ENCODE measurements around the gene HPS4.

Gene HPS4

DNA sequence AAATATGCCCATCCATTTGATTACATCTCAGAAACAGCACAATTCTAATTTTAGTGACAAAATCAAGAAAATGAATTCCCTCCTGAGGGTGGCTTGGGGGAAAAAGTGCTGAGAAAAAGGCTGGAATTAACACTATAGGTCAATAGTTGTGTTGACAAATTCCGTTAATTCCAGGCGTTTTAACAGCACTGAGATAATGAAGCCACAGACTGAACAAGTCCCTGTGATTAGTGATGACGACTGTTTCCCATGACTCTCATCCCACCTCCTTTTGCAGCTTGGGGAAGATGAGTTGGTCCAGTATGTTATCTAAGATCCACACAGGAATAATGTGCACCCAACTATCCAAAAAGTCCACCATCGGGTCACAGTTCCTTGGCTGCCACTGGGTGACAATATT lies 12.9 kb upstream of the HPS4 start:
- H3K4me1 ChIP-seq (ENCODE audit: insufficient read depth, low read length), result no peaks in the 10 kb centered on the region
- WGBS, result 96% methylated on average over 4 of the region's 4 CpGs
- H3K27me3 ChIP-seq (ENCODE audit: insufficient read depth, low read length), result no peaks in the 10 kb centered on the region
- H3K4me3 ChIP-seq (ENCODE audit: low read length), result no peak overlapping the region
- H3K27ac ChIP-seq (ENCODE audit: low read depth, low read length), result no peak overlapping the region
- no peak overlapping the region for H3K9ac ChIP-seq (ENCODE audit: low read depth, low read length)
- peaks cover 92% of the 10 kb centered on the region for H3K36me3 ChIP-seq (ENCODE audit: insufficient read depth, low read length)
- H3K9me3 ChIP-seq (ENCODE audit: insufficient read depth, low read depth, low read length), result no peaks in the 10 kb centered on the region

DNA sequence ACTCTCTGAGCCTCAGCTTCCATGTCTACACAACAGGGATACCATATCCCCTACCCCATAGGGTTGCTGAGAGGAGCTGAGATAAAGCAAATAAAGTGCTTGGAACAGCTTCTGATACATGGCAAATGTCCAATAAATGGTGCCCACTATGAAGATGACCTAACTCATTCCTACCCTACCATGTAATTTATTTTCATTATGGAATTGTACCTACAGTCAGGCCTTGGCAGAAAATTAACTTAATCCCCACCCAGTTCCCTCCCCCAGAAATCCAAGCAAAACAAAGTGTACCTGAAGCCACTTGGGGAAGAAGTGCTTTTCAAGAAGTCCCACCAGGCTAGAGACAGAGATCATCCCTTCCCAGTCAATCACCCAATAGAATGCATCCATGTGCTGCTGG lies 10.9 kb upstream of the HPS4 start:
- H3K36me3 ChIP-seq (ENCODE audit: insufficient read depth, low read length), result peaks cover 93% of the 10 kb centered on the region
- H3K9me3 ChIP-seq (ENCODE audit: insufficient read depth, low read depth, low read length), result no peaks in the 10 kb centered on the region
- no peaks in the 10 kb centered on the region for H3K27me3 ChIP-seq (ENCODE audit: insufficient read depth, low read length)
- no peak overlapping the region for H3K27ac ChIP-seq (ENCODE audit: low read depth, low read length)
- no peak overlapping the region for H3K9ac ChIP-seq (ENCODE audit: low read depth, low read length)
- H3K4me1 ChIP-seq (ENCODE audit: insufficient read depth, low read length), result no peaks in the 10 kb centered on the region
- no peak overlapping the region for H3K4me3 ChIP-seq (ENCODE audit: low read length)

DNA sequence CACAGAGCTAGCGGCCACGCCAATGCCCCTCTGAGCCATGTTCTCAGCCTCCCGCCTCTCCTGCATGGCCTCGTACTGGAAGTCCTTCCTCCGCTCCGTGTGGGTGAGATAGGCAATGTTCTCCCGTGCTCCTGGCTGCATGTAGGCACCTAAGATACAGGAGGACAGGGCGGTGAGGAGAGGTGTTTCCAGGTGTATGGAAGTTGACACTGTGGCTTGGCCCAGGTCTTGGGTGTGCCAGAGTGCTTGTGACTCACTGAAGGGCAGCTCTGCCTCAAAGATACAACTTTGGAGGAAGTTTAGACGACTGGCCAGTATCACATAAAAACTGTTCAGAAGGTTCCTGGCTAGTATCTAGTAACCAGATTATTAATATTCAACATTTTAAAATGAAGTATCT lies 8.6 kb upstream of the HPS4 start:
- Histone ChIP-seq H3K27me3 (ENCODE audit: insufficient read depth, low read length) (no peaks in the 10 kb centered on the region), H3K36me3 (ENCODE audit: insufficient read depth, low read length) (peaks cover 98% of the 10 kb centered on the region), H3K27ac (ENCODE audit: low read depth, low read length) (no peak overlapping the region)

DNA sequence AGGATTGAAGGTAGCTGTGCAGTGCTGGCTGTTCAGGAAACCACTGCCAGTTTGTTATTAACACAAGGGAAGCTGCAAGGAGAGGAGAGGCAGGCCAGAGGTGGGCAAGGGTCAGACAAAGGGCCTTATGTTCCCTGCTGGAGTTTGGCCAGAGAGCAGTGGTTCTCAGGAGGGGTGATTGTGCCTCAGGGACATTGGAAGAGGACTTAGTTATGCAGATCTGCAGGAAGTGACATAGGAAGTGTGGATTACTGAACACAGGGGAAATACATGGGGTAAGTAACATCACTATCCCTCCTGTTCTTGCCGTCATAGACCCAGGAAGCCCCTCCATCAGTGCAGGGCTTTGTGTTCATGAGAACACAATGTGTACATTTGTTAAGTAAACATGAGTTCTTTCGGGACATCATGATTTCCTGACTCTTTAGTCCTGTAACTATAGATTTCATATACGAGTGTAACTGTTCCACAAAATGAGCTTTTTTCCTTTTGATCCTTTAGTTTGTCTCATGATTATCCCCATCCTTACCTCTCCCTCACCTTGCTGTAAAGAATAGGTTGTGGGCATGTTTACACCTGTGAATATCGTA lies 6.0 kb upstream of the HPS4 start:
- Histone ChIP-seq H3K27ac (ENCODE audit: low read depth, low read length) (no peak overlapping the region), H3K4me3 (ENCODE audit: low read length) (no peak overlapping the region), H3K9ac (ENCODE audit: low read depth, low read length) (no peak overlapping the region), H3K9me3 (ENCODE audit: insufficient read depth, low read depth, low read length) (no peaks in the 10 kb centered on the region), H3K27me3 (ENCODE audit: insufficient read depth, low read length) (no peaks in the 10 kb centered on the region), H3K36me3 (ENCODE audit: insufficient read depth, low read length) (peaks cover 81% of the 10 kb centered on the region), H3K4me1 (ENCODE audit: insufficient read depth, low read length) (peaks cover 2% of the 10 kb centered on the region; the same call in 1 of the 2 replicates)
- WGBS, result 98% methylated on average over 4 of the region's 4 CpGs

More for the DNA sequence above, 8.6 kb upstream of the HPS4 start:
- H3K4me3 ChIP-seq (ENCODE audit: low read length), result no peak overlapping the region
- no peaks in the 10 kb centered on the region for H3K4me1 ChIP-seq (ENCODE audit: insufficient read depth, low read length)
- no peak overlapping the region for H3K9ac ChIP-seq (ENCODE audit: low read depth, low read length)
- WGBS, result 94% methylated on average over 9 of the region's 9 CpGs
- no peaks in the 10 kb centered on the region for H3K9me3 ChIP-seq (ENCODE audit: insufficient read depth, low read depth, low read length)

DNA sequence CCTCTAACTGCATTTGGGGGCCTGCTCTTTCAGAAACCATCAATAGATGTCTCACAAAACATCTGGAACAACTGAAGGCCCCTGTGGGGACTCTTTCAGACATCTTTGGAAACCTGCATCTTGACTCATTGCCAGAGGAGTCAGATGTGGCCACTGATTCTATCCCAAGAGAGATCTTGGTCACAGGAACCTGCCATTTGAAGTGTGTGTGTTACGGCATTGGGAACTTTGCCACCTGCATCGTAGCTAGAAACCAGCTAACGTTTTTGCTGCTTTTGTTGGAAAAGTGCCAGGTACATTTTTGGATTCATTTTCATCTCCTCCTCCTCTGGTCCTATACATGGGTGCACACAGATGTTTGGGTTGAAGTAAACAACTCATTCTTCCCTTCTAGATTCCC lies 4.4 kb upstream of the HPS4 start:
- Histone ChIP-seq H3K36me3 (ENCODE audit: insufficient read depth, low read length) (peaks cover 66% of the 10 kb centered on the region), H3K9ac (ENCODE audit: low read depth, low read length) (no peak overlapping the region), H3K4me3 (ENCODE audit: low read length) (no peak overlapping the region), H3K27ac (ENCODE audit: low read depth, low read length) (no peak overlapping the region), H3K9me3 (ENCODE audit: insufficient read depth, low read depth, low read length) (no peaks in the 10 kb centered on the region), H3K27me3 (ENCODE audit: insufficient read depth, low read length) (no peaks in the 10 kb centered on the region), H3K4me1 (ENCODE audit: insufficient read depth, low read length) (peaks cover 4% of the 10 kb centered on the region; the same call in 1 of the 2 replicates)
- 90% methylated on average over 3 of the region's 3 CpGs for WGBS

DNA sequence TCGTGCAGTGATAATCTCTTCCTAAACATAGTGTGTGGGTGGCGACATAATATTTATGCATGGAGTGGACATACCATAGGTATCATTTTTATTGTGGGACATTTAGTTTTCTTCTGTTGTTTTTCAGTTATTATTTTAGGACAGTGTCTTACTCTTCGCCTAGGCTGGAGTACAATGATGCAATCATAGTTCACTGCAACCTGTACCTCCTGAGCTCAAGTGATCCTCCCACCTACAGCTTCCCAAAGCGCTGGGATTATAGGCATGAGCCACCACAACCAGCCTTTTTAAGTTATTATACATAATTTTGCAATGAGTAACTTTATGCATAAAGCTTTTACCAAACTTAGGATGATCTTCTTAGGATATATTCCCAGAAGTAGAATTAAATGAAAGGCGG lies 2.8 kb upstream of the HPS4 start:
- peaks cover 18% of the 10 kb centered on the region for H3K4me1 ChIP-seq (ENCODE audit: insufficient read depth, low read length)
- H3K4me3 ChIP-seq (ENCODE audit: low read length), result no peak overlapping the region
- H3K27ac ChIP-seq (ENCODE audit: low read depth, low read length), result no peak overlapping the region
- no peaks in the 10 kb centered on the region for H3K9me3 ChIP-seq (ENCODE audit: insufficient read depth, low read depth, low read length)
- 93% methylated on average over 5 of the region's 5 CpGs for WGBS
- H3K27me3 ChIP-seq (ENCODE audit: insufficient read depth, low read length), result no peaks in the 10 kb centered on the region
- H3K36me3 ChIP-seq (ENCODE audit: insufficient read depth, low read length), result peaks cover 55% of the 10 kb centered on the region
- H3K9ac ChIP-seq (ENCODE audit: low read depth, low read length), result no peak overlapping the region

DNA sequence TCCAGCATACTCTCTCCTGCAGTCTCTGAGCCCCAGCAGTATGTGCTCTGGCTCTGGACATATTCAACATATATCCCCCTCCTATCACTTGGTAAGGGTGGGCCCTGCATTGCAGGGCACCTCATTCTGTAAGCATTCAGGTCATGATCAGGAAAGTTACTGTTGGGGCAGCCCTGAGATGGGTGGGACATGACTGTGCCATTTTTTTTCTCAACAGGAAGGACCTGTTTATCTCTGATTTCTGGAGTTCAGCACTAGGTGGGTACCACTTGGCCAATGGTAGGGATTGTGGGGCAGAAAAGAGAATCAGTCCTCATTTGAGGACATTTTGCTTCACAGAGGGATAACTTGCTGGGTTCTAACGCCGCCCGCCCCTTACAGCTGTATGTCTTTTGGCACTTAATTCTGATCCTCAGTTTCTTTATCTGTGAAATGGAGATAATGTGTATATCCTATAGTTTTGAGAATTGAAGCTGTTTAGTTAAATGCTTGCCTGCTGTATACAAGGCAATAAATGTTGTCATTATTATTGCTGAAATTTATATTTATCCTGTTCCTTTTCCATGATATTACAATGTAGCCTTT lies 2.3 kb upstream of the HPS4 start:
- Histone ChIP-seq H3K27me3 (ENCODE audit: insufficient read depth, low read length) (no peaks in the 10 kb centered on the region), H3K4me1 (ENCODE audit: insufficient read depth, low read length) (peaks cover 20% of the 10 kb centered on the region), H3K36me3 (ENCODE audit: insufficient read depth, low read length) (peaks cover 55% of the 10 kb centered on the region), H3K27ac (ENCODE audit: low read depth, low read length) (no peak overlapping the region), H3K9me3 (ENCODE audit: insufficient read depth, low read depth, low read length) (no peaks in the 10 kb centered on the region), H3K9ac (ENCODE audit: low read depth, low read length) (no peak overlapping the region), H3K4me3 (ENCODE audit: low read length) (no peak overlapping the region)
- 86% methylated on average over 3 of the region's 3 CpGs for WGBS

DNA sequence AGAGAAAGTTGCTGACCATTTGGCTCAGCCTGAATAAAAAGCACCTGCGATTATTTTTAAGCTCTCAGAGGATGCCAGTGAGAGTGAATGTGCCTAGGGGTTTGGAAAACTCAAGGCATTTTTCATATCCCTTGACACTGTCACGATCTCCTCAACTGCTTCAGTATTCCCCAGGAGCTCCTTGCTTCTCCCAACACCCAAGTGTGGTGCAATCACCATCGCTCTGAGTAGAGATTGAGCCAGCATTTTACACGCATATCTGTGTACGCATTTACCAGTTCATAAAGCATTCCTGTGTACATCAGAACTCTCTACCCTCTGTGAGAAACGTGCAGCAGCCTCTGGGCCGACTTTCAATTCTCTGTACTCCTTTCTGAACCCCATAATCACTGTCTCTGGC lies 1.4 kb upstream of the HPS4 start:
- Histone ChIP-seq H3K36me3 (ENCODE audit: insufficient read depth, low read length) (peaks cover 51% of the 10 kb centered on the region), H3K9ac (ENCODE audit: low read depth, low read length) (peak overlapping the region; percentile 92; the same call in 1 of the 2 replicates), H3K27ac (ENCODE audit: low read depth, low read length) (no peak overlapping the region), H3K9me3 (ENCODE audit: insufficient read depth, low read depth, low read length) (no peaks in the 10 kb centered on the region), H3K4me3 (ENCODE audit: low read length) (peak overlapping the region; percentile 87), H3K27me3 (ENCODE audit: insufficient read depth, low read length) (no peaks in the 10 kb centered on the region), H3K4me1 (ENCODE audit: insufficient read depth, low read length) (peaks cover 20% of the 10 kb centered on the region)
- WGBS, result 88% methylated on average over 7 of the region's 7 CpGs

DNA sequence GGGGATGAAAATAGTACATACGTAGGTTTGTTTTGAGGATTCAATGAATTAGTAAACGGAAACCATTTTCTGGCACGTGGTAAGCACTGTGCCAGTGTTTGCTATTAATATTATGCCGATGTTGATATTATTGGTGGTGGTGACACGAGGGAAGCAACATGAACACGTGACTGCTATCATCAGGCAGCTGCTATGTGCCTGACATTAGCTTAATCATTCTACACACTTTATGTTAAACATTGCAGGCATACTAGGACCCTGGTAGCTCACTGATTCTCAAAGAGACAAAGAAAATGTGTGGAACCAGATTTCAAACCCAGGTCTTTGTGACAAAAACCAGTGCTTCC lies 750 bp upstream of the HPS4 start:
- peak overlapping the region; percentile 94; the same call in 1 of the 2 replicates for H3K27ac ChIP-seq (ENCODE audit: low read depth, low read length)
- H3K4me3 ChIP-seq (ENCODE audit: low read length), result peak overlapping the region; percentile 87
- H3K4me1 ChIP-seq (ENCODE audit: insufficient read depth, low read length), result peaks cover 25% of the 10 kb centered on the region
- peak overlapping the region; percentile 92 for H3K9ac ChIP-seq (ENCODE audit: low read depth, low read length)
- no peaks in the 10 kb centered on the region for H3K27me3 ChIP-seq (ENCODE audit: insufficient read depth, low read length)
- no peaks in the 10 kb centered on the region for H3K9me3 ChIP-seq (ENCODE audit: insufficient read depth, low read depth, low read length)
- peaks cover 48% of the 10 kb centered on the region for H3K36me3 ChIP-seq (ENCODE audit: insufficient read depth, low read length)
- 14% methylated on average over 6 of the region's 6 CpGs for WGBS

DNA sequence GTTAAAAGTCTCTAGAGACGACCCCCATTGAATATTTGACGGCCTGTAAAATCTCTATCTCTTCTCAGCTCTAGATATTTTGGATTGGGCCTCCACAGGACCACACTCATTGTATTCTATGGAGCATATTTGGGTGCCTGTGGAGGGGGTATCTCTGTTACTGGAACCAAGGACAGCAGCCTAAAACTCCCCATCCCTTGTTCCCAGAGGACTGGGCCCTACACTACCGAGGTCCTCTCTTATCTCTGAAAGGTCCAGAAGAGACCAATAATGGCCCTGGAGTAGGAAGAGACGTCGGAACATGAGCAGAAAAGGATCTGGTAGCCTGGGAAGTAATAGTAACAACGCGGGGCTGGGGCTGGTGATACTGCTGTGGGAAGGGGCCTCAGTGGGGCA lies 542 bp downstream of the HPS4 start:
- H3K4me1 ChIP-seq (ENCODE audit: insufficient read depth, low read length), result peaks cover 25% of the 10 kb centered on the region
- H3K4me3 ChIP-seq (ENCODE audit: low read length), result peak overlapping the region; percentile 87
- no peaks in the 10 kb centered on the region for H3K27me3 ChIP-seq (ENCODE audit: insufficient read depth, low read length)
- H3K36me3 ChIP-seq (ENCODE audit: insufficient read depth, low read length), result peaks cover 42% of the 10 kb centered on the region
- WGBS, result 19% methylated on average over 7 of the region's 7 CpGs
- H3K9ac ChIP-seq (ENCODE audit: low read depth, low read length), result peak overlapping the region; percentile 92
- H3K9me3 ChIP-seq (ENCODE audit: insufficient read depth, low read depth, low read length), result no peaks in the 10 kb centered on the region
- H3K27ac ChIP-seq (ENCODE audit: low read depth, low read length), result peak overlapping the region; percentile 94

DNA sequence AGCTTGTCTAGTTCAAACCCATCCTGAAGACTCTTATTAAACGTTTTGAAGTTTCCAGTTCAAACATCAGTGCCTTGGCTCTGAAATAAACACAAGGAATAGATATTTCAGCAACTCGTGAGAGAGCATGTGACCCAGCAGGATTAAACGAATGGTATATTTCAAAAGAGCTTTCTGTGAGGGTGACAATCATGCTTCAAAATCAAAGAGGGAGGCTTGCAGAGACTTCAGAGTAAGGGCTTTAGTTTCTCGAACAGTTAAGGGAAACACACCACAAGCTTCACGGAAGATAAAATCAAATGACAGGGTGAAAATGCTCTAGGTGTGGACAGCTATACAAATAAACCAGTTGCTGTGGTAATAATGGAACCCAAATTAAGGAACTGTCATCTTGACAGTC lies 1.4 kb downstream of the HPS4 start:
- peak overlapping the region; percentile 87; the same call in 1 of the 2 replicates for H3K4me3 ChIP-seq (ENCODE audit: low read length)
- H3K9me3 ChIP-seq (ENCODE audit: insufficient read depth, low read depth, low read length), result no peaks in the 10 kb centered on the region
- H3K27me3 ChIP-seq (ENCODE audit: insufficient read depth, low read length), result no peaks in the 10 kb centered on the region
- H3K4me1 ChIP-seq (ENCODE audit: insufficient read depth, low read length), result peaks cover 25% of the 10 kb centered on the region
- H3K9ac ChIP-seq (ENCODE audit: low read depth, low read length), result no peak overlapping the region
- H3K36me3 ChIP-seq (ENCODE audit: insufficient read depth, low read length), result peaks cover 45% of the 10 kb centered on the region
- H3K27ac ChIP-seq (ENCODE audit: low read depth, low read length), result no peak overlapping the region
- 91% methylated on average over 5 of the region's 5 CpGs for WGBS

DNA sequence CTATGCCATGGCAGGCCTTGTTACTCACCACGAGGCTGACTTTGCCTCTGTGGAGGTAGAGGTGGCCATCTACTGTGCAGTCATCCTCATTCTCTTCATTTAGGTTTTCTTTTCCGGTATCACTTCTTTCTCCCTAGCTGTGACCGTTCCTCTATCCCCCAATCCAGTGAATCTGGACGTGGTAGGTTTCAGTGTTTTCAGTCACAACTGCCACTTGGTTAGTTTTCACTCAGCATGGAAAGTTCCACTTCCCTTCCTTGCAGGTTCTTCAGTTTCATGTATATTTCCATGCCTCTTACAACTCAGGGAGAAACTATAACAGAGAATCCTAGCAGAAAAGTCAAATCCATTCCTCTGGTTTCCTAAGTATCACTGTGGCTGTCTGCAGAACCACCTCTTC lies 1.9 kb downstream of the HPS4 start:
- WGBS, result 87% methylated on average over 4 of the region's 4 CpGs
- no peaks in the 10 kb centered on the region for H3K9me3 ChIP-seq (ENCODE audit: insufficient read depth, low read depth, low read length)
- H3K27ac ChIP-seq (ENCODE audit: low read depth, low read length), result no peak overlapping the region
- no peak overlapping the region for H3K9ac ChIP-seq (ENCODE audit: low read depth, low read length)
- peaks cover 49% of the 10 kb centered on the region for H3K36me3 ChIP-seq (ENCODE audit: insufficient read depth, low read length)
- peaks cover 25% of the 10 kb centered on the region for H3K4me1 ChIP-seq (ENCODE audit: insufficient read depth, low read length)
- no peaks in the 10 kb centered on the region for H3K27me3 ChIP-seq (ENCODE audit: insufficient read depth, low read length)
- 0 out of 2 replicates have a peak overlapping the region, but pooled peaks have one; percentile 4 for H3K4me3 ChIP-seq (ENCODE audit: low read length)

All from HUES64 (cell line).